NCI-H187 treated with DMSO at 0.1 percent for 48 hours (cell line): Measurements from ENCODE around the gene SLC6A13.
"Not testable (repeated sequence)": the region's sequence is repeated elsewhere in the genome, so short reads cannot be mapped to it uniquely, and the experiment has no call there.

Experiments
- DNase-seq: peaks from one replicate; lab custom pipeline; 2025; lab: John Stamatoyannopoulos, UW

SLC6A13 gene

GRCh38 chr12:233615-233968 is 29.0 kb downstream of the SLC6A13 start:
- DNase-seq: peak; percentile 41

- no peak for DNase-seq
These were observed 29.7 kb downstream of the SLC6A13 start for GRCh38 chr12:232731-233614.

DNA sequence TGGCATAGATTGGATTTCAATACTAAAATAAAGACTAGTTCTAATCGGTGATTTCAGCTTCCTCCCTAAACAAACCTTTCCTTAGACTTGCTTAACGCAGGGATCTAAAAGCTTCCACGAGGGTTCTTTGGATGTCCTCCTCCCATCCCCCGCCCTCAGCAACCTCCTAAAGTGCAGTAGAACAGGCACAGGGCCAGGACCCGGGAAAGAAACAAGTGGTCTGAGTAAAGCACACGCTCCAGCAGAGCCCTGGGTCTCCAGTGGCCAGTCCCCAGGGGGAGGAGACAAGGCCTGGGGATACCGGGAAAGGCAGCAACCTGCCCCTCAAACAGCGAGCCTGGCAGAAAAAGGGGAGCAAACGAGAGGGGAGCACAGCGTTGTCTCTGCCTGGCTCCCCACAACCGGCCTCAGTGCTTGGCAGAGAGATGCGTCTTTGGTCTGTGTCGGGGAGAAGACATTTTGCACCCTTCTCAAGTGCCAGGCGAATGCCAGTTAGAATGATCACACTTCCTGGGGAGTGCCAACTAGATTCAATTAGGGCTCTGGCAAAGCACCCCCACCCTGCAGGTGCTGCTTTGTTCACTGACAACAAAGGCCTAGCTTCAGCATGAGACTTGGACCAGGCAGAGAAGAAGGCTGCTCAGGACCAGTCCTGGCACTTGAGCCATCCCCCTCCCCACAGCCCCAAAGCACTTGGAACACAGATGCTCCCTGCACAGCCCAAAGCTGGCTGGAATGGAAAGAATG is 31.5 kb downstream of the SLC6A13 start:
- DNase-seq: no peak

- no peak for DNase-seq
These were observed 33.0 kb downstream of the SLC6A13 start for GRCh38 chr12:229441-230191.

GRCh38 chr12:228846-229200 is 33.8 kb downstream of the SLC6A13 start:
- no peak for DNase-seq

GRCh38 chr12:227923-228845 is 34.5 kb downstream of the SLC6A13 start:
- no peak for DNase-seq

DNA sequence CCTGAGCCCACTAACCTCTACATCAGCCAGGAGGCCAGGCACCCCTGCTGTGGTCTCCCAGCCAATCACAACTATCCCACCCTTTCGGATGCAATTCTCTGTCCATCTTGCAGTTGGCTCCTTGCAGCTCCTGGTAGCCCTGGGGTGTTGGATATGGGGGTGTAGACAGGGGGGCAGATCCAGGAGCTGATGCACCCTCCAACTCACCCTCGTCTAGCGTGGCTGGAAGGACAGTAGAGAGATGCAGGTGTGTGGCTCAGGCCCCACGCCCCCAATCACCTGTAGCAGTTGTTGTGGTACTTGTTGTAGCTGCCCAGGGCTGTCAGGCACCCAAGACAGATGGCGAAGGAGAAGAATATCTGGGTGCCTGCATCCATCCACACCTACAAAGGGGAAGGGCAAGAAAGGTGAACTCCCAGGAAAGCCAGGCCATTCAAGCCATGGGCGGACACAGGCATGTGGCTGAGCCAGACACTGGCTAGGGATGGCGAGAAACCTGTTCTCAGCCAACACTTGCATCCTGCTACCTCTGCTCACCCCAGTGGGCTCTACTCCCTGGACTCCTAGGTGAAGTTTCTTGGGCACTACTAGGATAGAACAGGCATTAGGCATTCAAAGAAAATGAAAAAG is 35.2 kb downstream of the SLC6A13 start:
- no peak for DNase-seq

DNA sequence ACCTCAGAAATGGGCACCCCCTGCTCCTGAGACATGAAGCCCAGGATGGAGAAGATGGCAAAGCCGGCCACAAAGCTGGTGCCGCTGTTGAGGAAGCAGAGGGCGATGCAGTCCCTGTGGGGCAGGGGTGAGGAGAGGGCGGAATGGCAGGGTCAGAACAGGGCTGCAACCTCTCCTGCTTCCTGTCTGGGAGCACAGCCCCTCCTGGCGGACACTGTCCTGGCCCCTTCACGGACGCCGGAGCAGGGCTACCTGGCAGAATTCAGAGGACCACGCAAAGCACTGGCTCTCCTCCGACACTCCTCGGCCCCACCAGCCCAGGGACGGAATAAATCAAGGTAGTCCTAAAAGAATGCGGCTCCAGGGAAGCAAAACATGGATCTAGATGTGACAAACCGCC is 36.2 kb downstream of the SLC6A13 start:
- DNase-seq: no peak

DNA sequence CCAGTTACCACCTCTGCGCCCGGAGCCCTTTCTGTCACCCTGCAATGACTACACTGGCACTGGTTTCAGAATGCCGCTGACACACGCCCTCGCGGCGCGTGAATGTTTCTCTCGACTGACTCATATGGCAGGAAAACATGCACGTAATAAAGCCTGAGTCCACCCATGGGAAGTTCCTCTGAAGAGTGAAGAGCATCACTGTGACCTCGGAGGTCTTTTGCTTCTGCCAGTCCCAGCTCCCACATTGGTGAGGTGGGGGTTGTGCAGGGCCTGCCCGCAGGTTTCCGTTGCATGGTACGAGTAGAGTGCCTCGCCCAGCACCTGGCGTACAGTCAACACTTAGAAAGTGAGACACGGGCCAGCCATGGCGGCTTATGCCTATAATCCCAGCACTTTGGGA is 37.6 kb downstream of the SLC6A13 start:
- DNase-seq: no peak

DNA sequence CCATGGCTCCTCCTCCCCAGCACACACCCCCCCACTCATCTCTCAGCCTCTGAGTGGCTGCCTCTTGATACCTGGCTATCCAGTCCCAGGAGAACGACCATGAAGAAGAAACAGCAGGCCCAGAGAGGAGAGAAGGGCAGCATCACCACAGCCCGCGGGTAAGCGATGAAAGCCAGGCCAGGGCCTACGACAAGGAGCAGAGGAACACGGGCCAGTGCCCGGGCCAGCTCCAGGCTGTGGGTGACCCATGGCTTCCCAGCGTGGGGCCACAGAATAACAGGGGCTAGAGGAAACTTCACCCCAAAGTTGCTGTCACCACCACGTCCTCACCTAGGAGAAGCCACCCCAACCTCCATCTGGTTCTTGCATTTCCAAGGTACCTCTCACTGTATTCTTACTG is 38.3 kb downstream of the SLC6A13 start:
- DNase-seq: no peak

- DNase-seq: no peak
These were observed 38.8 kb downstream of the SLC6A13 start for GRCh38 chr12:223841-224240.

GRCh38 chr12:221736-222135 is 40.9 kb downstream of the SLC6A13 start:
- no peak for DNase-seq

DNA sequence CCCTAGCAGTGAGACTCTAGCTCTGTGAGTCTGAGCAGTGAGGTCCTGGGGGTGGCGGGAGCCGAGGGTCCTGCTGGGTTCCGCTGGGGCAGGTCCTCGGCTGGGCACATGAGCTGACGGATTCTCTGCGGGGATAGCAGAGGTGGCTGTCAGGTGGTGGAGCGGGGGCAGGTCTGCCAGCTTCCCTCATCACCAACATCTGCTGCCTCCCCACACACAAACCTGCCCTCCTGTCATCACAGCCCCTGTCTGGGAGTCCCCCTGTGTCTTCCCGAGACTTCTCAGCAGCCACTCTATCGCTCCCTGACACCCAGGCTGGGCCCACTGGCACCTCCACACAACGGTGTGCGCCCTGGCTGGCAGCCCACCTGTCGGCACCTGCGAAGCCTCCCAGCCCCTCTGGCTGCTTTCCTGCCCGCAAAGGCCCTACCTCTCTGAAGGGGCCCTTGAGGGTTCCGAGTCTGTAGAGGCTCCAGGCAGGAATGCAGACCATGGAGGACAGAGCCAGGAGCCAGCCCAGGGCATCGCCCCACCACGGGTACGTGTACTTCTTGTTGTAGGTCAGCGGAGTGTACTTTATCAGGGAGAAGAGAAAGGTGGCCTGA is 41.6 kb downstream of the SLC6A13 start:
- DNase-seq: no peak

DNA sequence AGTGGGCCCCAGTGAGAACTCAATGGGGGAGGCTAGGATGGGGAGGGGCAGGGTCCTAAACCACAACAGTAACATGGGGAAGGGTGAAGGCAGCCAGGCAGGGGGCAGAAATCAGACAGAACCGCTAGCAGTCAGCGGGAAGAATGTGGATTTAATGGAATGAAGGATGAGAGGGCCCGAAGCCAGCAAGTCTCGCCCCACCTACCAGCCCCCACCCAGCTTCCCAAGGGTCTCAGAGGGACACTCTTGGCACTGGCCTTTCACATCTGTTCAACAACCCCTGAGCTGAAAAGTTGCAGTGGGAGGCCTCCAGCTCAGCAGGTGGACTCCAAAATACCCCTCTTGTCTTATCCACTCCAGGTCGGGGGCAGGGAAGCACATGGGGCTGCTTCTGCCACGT is 42.1 kb downstream of the SLC6A13 start:
- DNase-seq: no peak

DNA sequence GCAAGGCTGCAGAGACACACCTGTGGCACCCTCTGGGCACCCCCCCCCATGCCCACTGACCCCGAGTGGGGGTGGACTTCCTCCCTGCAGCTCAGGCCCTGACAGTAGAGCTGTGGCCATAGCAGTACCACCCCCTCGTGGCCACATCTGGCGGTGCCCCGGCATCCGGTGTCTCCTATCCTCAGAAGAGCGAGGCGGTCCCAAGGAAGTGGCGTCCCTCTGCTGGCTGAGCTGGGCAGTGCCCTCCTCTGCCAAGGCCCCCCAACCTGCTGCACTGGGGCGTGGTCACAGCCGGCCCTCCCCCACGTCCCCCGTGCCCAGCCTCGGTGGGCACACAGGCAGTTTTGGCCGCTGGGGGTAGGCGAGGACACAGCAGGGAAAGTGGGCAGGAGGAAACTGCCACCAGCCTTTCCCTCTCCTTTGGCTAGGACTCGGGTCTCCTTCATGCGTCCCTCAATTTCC is 42.7 kb downstream of the SLC6A13 start:
- DNase-seq: peak; percentile 9

GRCh38 chr12:218728-219590 is 43.7 kb downstream of the SLC6A13 start:
- DNase-seq: no peak

DNA sequence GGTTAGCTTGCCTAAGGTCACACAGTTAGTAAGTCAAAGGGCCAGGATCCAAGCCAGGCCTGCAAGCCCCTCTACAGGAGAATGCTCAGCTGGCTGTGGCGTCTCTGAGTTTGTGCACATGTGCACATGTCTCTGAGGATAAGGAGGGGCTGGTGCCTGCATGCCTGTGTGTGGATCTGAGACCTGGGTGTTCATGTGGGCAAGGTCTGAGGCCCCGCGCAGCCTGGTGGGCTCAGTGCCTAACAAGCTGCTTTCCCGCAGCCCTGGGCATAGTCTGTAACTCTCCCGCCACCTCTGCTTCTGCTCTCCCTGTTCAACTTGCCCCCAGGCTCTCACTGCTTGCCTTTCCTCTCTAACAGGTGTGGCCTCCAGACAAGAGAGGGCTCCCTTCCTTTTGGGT is 44.4 kb downstream of the SLC6A13 start:
- no peak for DNase-seq

- not testable (repeated sequence) for DNase-seq
These were observed 45.6 kb downstream of the SLC6A13 start for GRCh38 chr12:217029-217428.

- DNase-seq: no peak
These were observed 47.5 kb downstream of the SLC6A13 start for GRCh38 chr12:215116-215515.
